Activated naive CD8-positive, alpha-beta T cell treated with anti-CD3 and anti-CD28 coated beads, Interleukin-2, amount 50 U/mL, for 24 hours (primary cell): ENCODE results near the gene WDPCP.

Experiments used
- ATAC-seq: fragments of 150-1000 bp; cut with Tn5 transposase; one replicate; pipeline ENCODE4 v1.10.0; 2021
- DNase-seq: peaks from one replicate; pipeline ENCODE4 v3.0.0; 2021
- H3K27ac Mint-ChIP-seq: one replicate; pipeline ENCODE4 v1.8.0; 2021; ENCODE audit warnings: mild to moderate bottlenecking, mixed read lengths
- H3K27me3 Mint-ChIP-seq: one replicate; pipeline ENCODE4 v1.8.0; 2021; ENCODE audit warnings: mixed read lengths
- H3K36me3 Mint-ChIP-seq: one replicate; pipeline ENCODE4 v1.8.0; 2021; ENCODE audit warnings: low read depth, mixed read lengths
- H3K4me1 Mint-ChIP-seq: one replicate; pipeline ENCODE4 v1.8.0; 2021; ENCODE audit warnings: mixed read lengths
- H3K4me3 Mint-ChIP-seq: one replicate; pipeline ENCODE4 v1.8.0; 2021; ENCODE audit warnings: mild to moderate bottlenecking, moderate library complexity, mixed read lengths
- H3K9me3 Mint-ChIP-seq: one replicate; pipeline ENCODE4 v1.8.0; 2021; ENCODE audit warnings: mixed read lengths

WDPCP gene

GRCh38 chr2:63538390-63538789 is 49.9 kb downstream of the WDPCP start:
- ATAC-seq (no peak), DNase-seq (no peak)
- Mint-ChIP-seq H3K4me3 (no peak overlapping the region), H3K27ac (no peak overlapping the region), H3K9me3 (peaks cover 12% of the 10 kb centered on the region), H3K36me3 (peaks cover 7% of the 10 kb centered on the region), H3K4me1 (no peaks in the 10 kb centered on the region), H3K27me3 (no peaks in the 10 kb centered on the region)

DNA sequence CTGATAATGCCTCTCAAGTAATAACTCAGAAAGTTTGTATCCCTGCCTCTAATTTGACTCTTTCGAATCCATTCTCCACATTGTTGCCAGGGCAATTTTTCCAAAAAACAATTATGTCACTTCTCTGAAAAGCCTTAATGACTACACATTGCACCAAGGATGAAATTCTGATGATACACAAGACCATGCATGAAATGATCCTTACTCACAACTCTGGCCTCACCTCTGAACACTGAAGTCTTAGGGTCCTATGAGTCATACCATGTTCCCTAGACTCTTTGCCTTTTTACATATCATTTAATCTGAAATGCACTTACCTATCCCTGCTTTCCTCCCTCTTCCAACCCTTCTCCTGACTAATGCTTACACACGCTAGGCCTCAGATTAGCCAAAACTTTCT is 51.0 kb downstream of the WDPCP start:
- H3K4me1 Mint-ChIP-seq = no peaks in the 10 kb centered on the region
- DNase-seq = no peak

GRCh38 chr2:63530704-63531279 is 57.5 kb downstream of the WDPCP start:
- ATAC-seq (no peak), DNase-seq (no peak)
- Mint-ChIP-seq H3K36me3 (peaks cover 11% of the 10 kb centered on the region), H3K27ac (no peak overlapping the region), H3K4me3 (no peak overlapping the region), H3K9me3 (peaks cover 30% of the 10 kb centered on the region), H3K4me1 (no peaks in the 10 kb centered on the region), H3K27me3 (no peaks in the 10 kb centered on the region)

More for the DNA sequence above, 51.0 kb downstream of the WDPCP start:
- ATAC-seq = no peak
- Mint-ChIP-seq H3K36me3 (peaks cover 10% of the 10 kb centered on the region), H3K27me3 (no peaks in the 10 kb centered on the region), H3K27ac (no peak overlapping the region), H3K9me3 (peaks cover 17% of the 10 kb centered on the region), H3K4me3 (no peak overlapping the region)

- no peak for DNase-seq
- no peaks in the 10 kb centered on the region for H3K27me3 Mint-ChIP-seq
- H3K9me3 Mint-ChIP-seq = peaks cover 43% of the 10 kb centered on the region
- H3K4me1 Mint-ChIP-seq = no peaks in the 10 kb centered on the region
- no peak overlapping the region for H3K27ac Mint-ChIP-seq
- no peak overlapping the region for H3K4me3 Mint-ChIP-seq
- peaks cover 17% of the 10 kb centered on the region for H3K36me3 Mint-ChIP-seq
- ATAC-seq = no peak
Measured at GRCh38 chr2:63525905-63526304, 62.4 kb downstream of the WDPCP start.

DNA sequence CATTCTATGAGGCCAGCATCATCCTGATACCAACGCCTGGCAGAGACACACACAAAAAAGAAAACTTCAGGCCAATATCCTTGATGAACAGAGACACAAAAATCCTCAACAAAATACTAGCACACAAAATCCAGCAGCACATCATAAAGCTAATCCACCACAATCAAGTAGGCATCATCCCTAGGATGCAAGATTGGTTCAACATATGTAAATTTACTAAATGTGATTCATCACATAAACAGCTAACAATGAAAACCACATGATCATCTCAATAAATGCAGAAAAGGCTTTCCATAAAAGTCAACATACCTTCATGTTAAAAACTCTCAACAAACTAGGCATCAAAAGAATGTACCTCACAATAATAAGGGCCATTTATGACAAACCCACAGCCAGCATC is 65.3 kb downstream of the WDPCP start:
- H3K27ac Mint-ChIP-seq = no peak overlapping the region
- ATAC-seq = no peak
- H3K4me3 Mint-ChIP-seq = no peak overlapping the region
- no peak for DNase-seq
- peaks cover 28% of the 10 kb centered on the region for H3K36me3 Mint-ChIP-seq
- H3K27me3 Mint-ChIP-seq = no peaks in the 10 kb centered on the region
- H3K9me3 Mint-ChIP-seq = peaks cover 45% of the 10 kb centered on the region
- peaks cover 2% of the 10 kb centered on the region for H3K4me1 Mint-ChIP-seq

GRCh38 chr2:63520793-63521192 is 67.5 kb downstream of the WDPCP start:
- DNase-seq = no peak
- no peaks in the 10 kb centered on the region for H3K27me3 Mint-ChIP-seq
- H3K4me3 Mint-ChIP-seq = no peak overlapping the region
- peaks cover 5% of the 10 kb centered on the region for H3K4me1 Mint-ChIP-seq
- H3K9me3 Mint-ChIP-seq = peaks cover 48% of the 10 kb centered on the region
- ATAC-seq = no peak
- peaks cover 30% of the 10 kb centered on the region for H3K36me3 Mint-ChIP-seq
- no peak overlapping the region for H3K27ac Mint-ChIP-seq

GRCh38 chr2:63514781-63515180 is 73.5 kb downstream of the WDPCP start:
- Mint-ChIP-seq H3K9me3 (peaks cover 37% of the 10 kb centered on the region), H3K4me3 (no peak overlapping the region), H3K27me3 (no peaks in the 10 kb centered on the region), H3K36me3 (peaks cover 22% of the 10 kb centered on the region), H3K4me1 (peaks cover 5% of the 10 kb centered on the region), H3K27ac (no peak overlapping the region)
- ATAC-seq (no peak), DNase-seq (no peak)

GRCh38 chr2:63514237-63514716 is 74.0 kb downstream of the WDPCP start:
- peaks cover 37% of the 10 kb centered on the region for H3K9me3 Mint-ChIP-seq
- no peak for ATAC-seq

GRCh38 chr2:63506320-63506719 is 82.0 kb downstream of the WDPCP start:
- H3K27ac Mint-ChIP-seq = no peak overlapping the region
- peaks cover 8% of the 10 kb centered on the region for H3K4me1 Mint-ChIP-seq
- no peak for ATAC-seq
- no peak overlapping the region for H3K4me3 Mint-ChIP-seq
- peaks cover 28% of the 10 kb centered on the region for H3K9me3 Mint-ChIP-seq
- no peaks in the 10 kb centered on the region for H3K27me3 Mint-ChIP-seq
- H3K36me3 Mint-ChIP-seq = peaks cover 20% of the 10 kb centered on the region
- no peak for DNase-seq

More at GRCh38 chr2:63514237-63514716, 74.0 kb downstream of the WDPCP start:
- no peak overlapping the region for H3K27ac Mint-ChIP-seq
- peaks cover 23% of the 10 kb centered on the region for H3K36me3 Mint-ChIP-seq
- no peak for DNase-seq
- H3K4me3 Mint-ChIP-seq = no peak overlapping the region
- H3K4me1 Mint-ChIP-seq = peaks cover 3% of the 10 kb centered on the region
- H3K27me3 Mint-ChIP-seq = no peaks in the 10 kb centered on the region

DNA sequence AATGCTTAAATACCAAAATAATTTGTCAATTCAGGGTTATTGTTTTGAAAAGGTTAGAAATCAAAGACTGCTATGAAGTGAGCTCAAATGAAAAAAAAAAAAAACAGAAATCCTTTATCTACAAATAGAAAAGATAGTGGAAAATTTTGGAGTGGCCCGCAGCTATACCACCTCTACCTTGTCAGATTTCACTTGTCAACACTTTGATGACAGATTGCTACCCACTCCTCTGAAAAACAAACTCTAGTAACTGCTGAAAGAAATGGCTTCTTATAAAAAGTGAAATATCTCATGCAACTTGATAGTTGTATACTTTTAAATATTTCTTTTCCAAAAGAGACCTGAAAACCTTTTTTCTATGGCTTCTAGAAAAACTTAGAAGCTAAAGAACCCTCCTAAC is 84.5 kb downstream of the WDPCP start:
- peaks cover 14% of the 10 kb centered on the region for H3K9me3 Mint-ChIP-seq
- H3K4me1 Mint-ChIP-seq = peaks cover 8% of the 10 kb centered on the region
- H3K27ac Mint-ChIP-seq = no peak overlapping the region
- peaks cover 3% of the 10 kb centered on the region for H3K36me3 Mint-ChIP-seq
- H3K4me3 Mint-ChIP-seq = no peak overlapping the region
- ATAC-seq (no peak), DNase-seq (no peak)
- no peaks in the 10 kb centered on the region for H3K27me3 Mint-ChIP-seq

DNA sequence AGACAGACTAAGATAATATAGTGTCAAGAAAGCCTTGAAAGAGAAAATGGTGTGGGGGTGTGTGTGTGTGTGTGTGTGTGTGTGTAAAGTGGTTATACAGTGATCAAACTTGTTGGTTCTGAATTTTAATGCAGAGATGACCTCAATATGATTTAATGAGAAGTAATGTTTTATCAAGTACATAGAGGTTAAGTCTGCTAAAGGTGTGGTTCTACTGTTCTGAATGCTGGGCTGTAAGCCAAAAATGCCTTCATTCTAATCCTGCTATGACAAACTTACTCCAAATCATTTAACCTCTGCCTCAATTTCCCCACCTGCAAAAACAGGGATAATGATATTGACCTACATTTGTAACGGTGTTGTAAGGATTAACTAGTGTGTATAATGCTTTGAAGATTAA is 87.9 kb downstream of the WDPCP start:
- no peak for ATAC-seq
- Mint-ChIP-seq H3K9me3 (no peaks in the 10 kb centered on the region), H3K36me3 (no peaks in the 10 kb centered on the region), H3K27me3 (no peaks in the 10 kb centered on the region), H3K4me3 (no peak overlapping the region), H3K4me1 (no peaks in the 10 kb centered on the region), H3K27ac (no peak overlapping the region)
- DNase-seq = no peak

DNA sequence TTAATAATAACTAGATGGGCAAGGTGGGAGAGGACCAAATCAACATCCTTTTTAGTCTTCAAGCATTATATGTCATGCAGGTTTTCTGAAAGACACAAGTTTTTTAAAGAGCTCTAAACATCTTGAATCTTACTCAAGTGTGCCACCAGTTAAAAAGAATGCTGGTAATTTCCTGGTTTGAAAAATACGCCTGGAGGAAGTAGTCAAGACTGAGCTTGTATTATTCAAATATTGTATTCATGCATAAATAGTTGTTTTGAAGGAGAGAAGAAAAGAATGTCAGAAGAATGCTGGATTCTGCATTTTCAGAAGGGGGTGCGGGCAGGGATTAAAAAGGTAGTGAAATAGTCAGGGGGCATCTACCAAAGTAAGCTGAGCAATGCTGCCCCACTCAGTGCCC is 90.7 kb downstream of the WDPCP start:
- no peak overlapping the region for H3K4me3 Mint-ChIP-seq
- no peak overlapping the region for H3K27ac Mint-ChIP-seq
- no peaks in the 10 kb centered on the region for H3K4me1 Mint-ChIP-seq
- DNase-seq = no peak
- no peak for ATAC-seq
- no peaks in the 10 kb centered on the region for H3K27me3 Mint-ChIP-seq
- peaks cover 3% of the 10 kb centered on the region for H3K36me3 Mint-ChIP-seq
- H3K9me3 Mint-ChIP-seq = no peaks in the 10 kb centered on the region

- Mint-ChIP-seq H3K9me3 (no peaks in the 10 kb centered on the region), H3K4me3 (no peak overlapping the region), H3K36me3 (peaks cover 3% of the 10 kb centered on the region), H3K27ac (no peak overlapping the region), H3K4me1 (no peaks in the 10 kb centered on the region), H3K27me3 (no peaks in the 10 kb centered on the region)
- DNase-seq (no peak), ATAC-seq (no peak)
Measured at GRCh38 chr2:63494968-63495367, 93.3 kb downstream of the WDPCP start.

- no peak for ATAC-seq
- H3K4me1 Mint-ChIP-seq = no peaks in the 10 kb centered on the region
- no peaks in the 10 kb centered on the region for H3K27me3 Mint-ChIP-seq
- H3K36me3 Mint-ChIP-seq = peaks cover 3% of the 10 kb centered on the region
- no peak for DNase-seq
- H3K9me3 Mint-ChIP-seq = no peaks in the 10 kb centered on the region
- H3K4me3 Mint-ChIP-seq = no peak overlapping the region
- no peak overlapping the region for H3K27ac Mint-ChIP-seq
Measured at GRCh38 chr2:63494100-63494499, 94.2 kb downstream of the WDPCP start.

GRCh38 chr2:63488118-63488713 is 100.1 kb downstream of the WDPCP start:
- Mint-ChIP-seq H3K4me1 (no peaks in the 10 kb centered on the region), H3K4me3 (no peak overlapping the region), H3K27ac (no peak overlapping the region), H3K36me3 (no peaks in the 10 kb centered on the region), H3K27me3 (no peaks in the 10 kb centered on the region), H3K9me3 (no peaks in the 10 kb centered on the region)
- ATAC-seq (no peak), DNase-seq (peak; percentile 4)
